OCI-LY7 (cell line): ENCODE measurements around the gene PPARG. TPM values are rescaled to one million over a fixed set of nuclear protein-coding genes. Genes with fewer than 3 reads are reported as not detected.

Experiments
- BruUV-seq: library from RNA; stranded (reverse); fragments of 400-500 nt; replicated peaks from 2 replicates; lab custom pipeline; 2021; lab: Mats Ljungman, UMichigan
- CTCF ChIA-PET: fragments of 300-600 bp; sonication (Branson Sonifier 250); formaldehyde crosslinking; loops from one replicate; lab custom pipeline; 2022; ENCODE audit warnings: antibody characterized with exemption; ENCODE audit not compliant: unreplicated experiment; lab: Charles Lee
- POLR2A ChIA-PET: fragments of 300-600 bp; sonication (Branson Sonifier 250); formaldehyde crosslinking; loops from one replicate; lab custom pipeline; 2022; ENCODE audit warnings: antibody characterized with exemption; lab: Charles Lee
- DNase-seq: peaks from one replicate; pipeline ENCODE4 v3.0.0-alpha.2; 2015; ENCODE audit warnings: low spot score
- H2AFZ ChIP-seq: fragments of 200-600 bp; sonication (generic), shearing (Covaris generic); 2 replicates; pipeline ENCODE4 v1.6.1; 2014; ENCODE audit warnings: mild to moderate bottlenecking, antibody characterized with exemption, low read length, moderate library complexity
- H3K27ac ChIP-seq: fragments of 200-600 bp; sonication (generic); 2 replicates; pipeline ENCODE4 v1.5.1; 2014; ENCODE audit warnings: mixed run types, low read depth, mild to moderate bottlenecking, moderate library complexity, low read length, inconsistent platforms; ENCODE audit not compliant: poor library complexity, severe bottlenecking
- H3K36me3 ChIP-seq: fragments of 200-600 bp; sonication (generic); 2 replicates; pipeline ENCODE4 v1.6.1; 2014; ENCODE audit warnings: mild to moderate bottlenecking, antibody characterized with exemption, low read length, moderate library complexity, mixed read lengths; ENCODE audit not compliant: insufficient read depth
- H3K4me1 ChIP-seq: fragments of 200-600 bp; sonication (generic); 2 replicates; pipeline ENCODE4 v1.5.1; 2014; ENCODE audit warnings: mild to moderate bottlenecking, low read length; ENCODE audit not compliant: insufficient read depth, poor library complexity, severe bottlenecking
- H3K4me2 ChIP-seq: fragments of 200-600 bp; sonication (generic); 2 replicates; pipeline ENCODE4 v1.6.1; 2014; ENCODE audit warnings: mild to moderate bottlenecking, low read length
- H3K4me3 ChIP-seq: fragments of 200-600 bp; sonication (generic); 2 replicates; pipeline ENCODE4 v1.5.1; 2014; ENCODE audit warnings: mild to moderate bottlenecking, low read depth, low read length; ENCODE audit not compliant: poor library complexity, severe bottlenecking
- H3K79me2 ChIP-seq: fragments of 200-600 bp; sonication (generic); 2 replicates; pipeline ENCODE4 v1.6.1; 2016; ENCODE audit warnings: low read depth, mild to moderate bottlenecking, low read length, moderate library complexity, mixed read lengths; ENCODE audit not compliant: insufficient read depth
- H3K9me2 ChIP-seq: fragments of 200-600 bp; sonication (generic); 2 replicates; pipeline ENCODE4 v1.6.1; 2016; ENCODE audit warnings: mild to moderate bottlenecking, low read length, mixed read lengths; ENCODE audit not compliant: insufficient read depth
- H3K9me3 ChIP-seq: fragments of 200-600 bp; sonication (generic); 2 replicates; pipeline ENCODE4 v1.6.1; 2014; ENCODE audit warnings: mild to moderate bottlenecking, mixed run types, low read length, mixed read lengths
- H4K20me1 ChIP-seq: fragments of 200-600 bp; sonication (generic); 2 replicates; pipeline ENCODE4 v1.6.1; 2014; ENCODE audit warnings: mild to moderate bottlenecking, antibody characterized with exemption, low read length, moderate library complexity, mixed read lengths; ENCODE audit not compliant: insufficient read depth
- EZH2phosphoT487 ChIP-seq: fragments of 200-600 bp; sonication (generic); IDR thresholded peaks from 2 replicates; pipeline ENCODE4 v1.6.1; 2018; ENCODE audit warnings: low read depth, borderline replicate concordance, mild to moderate bottlenecking, mixed run types, antibody characterized with exemption, low read length, moderate library complexity, mixed read lengths
- intact Hi-C: fragments of 100-400 bp; cut with micrococcal nuclease; formaldehyde crosslinking; loops from one replicate; pipeline ENCODE4 v1.10.0; 2022; ENCODE audit not compliant: unreplicated experiment
- total RNA-seq, 2 experiments: library from RNA; depleted of rRNA in 1 of 2; stranded (reverse); fragments of >200 nt in 1 of 2; shearing (Covaris generic) in 1 of 2; gene quantifications; 2 replicates each; pipeline ENCODE4 v1.2.3, GENCODE V29; 2014 to 2022
- TF ChIP-seq, protein P1 (sequence below): fragments of 200-600 bp; sonication (generic); conservative IDR thresholded peaks from 2 replicates; pipeline ENCODE4 v1.5.1; 2014; ENCODE audit warnings: mild to moderate bottlenecking, antibody characterized with exemption, low read length, moderate library complexity, mixed read lengths

Gene PPARG
- total RNA-seq, 2 experiments from 2014 or later = not detected

- H3K4me3 ChIP-seq = no peak overlapping the region
- no peak overlapping the region for H3K4me2 ChIP-seq
These were observed 1.7 kb upstream of the PPARG start for GRCh38 chr3:12286927-12287726.

DNA sequence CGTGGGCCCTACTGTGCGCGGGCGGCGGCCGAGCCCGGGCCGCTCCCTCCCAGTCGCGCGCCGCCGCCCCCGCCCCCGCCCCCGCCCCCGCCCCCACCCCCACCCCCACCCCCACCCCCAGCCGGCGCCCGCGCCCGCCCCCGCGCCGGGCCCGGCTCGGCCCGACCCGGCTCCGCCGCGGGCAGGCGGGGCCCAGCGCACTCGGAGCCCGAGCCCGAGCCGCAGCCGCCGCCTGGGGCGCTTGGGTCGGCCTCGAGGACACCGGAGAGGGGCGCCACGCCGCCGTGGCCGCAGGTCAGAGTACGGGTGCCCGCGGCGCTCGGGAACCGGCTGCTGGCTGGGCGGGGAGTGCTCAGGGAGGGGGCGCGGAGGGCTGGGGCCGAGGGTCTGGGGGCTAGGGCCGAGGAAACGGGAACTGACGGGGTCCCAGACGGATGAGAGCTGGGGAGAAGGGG is 1.1 kb upstream of the PPARG start:
- Histone ChIP-seq H4K20me1 (no peaks in the 10 kb centered on the region), H2AFZ (no peak overlapping the region), H3K4me2 (no peak overlapping the region), H3K9me3 (no peaks in the 10 kb centered on the region), H3K36me3 (no peaks in the 10 kb centered on the region), H3K79me2 (no peaks in the 10 kb centered on the region), H3K4me1 (no peaks in the 10 kb centered on the region), H3K9me2 (no peaks in the 10 kb centered on the region), H3K27ac (no peak overlapping the region), H3K4me3 (no peak overlapping the region)
- intact Hi-C loops = no loop called here
- DNase-seq = no peak
- ChIA-PET CTCF (no interaction called here), POLR2A (no interaction called here)
- no TSS peak for BruUV-seq
- no peak for TF ChIP-seq EZH2phosphoT487
- TF ChIP-seq, protein P1, sequence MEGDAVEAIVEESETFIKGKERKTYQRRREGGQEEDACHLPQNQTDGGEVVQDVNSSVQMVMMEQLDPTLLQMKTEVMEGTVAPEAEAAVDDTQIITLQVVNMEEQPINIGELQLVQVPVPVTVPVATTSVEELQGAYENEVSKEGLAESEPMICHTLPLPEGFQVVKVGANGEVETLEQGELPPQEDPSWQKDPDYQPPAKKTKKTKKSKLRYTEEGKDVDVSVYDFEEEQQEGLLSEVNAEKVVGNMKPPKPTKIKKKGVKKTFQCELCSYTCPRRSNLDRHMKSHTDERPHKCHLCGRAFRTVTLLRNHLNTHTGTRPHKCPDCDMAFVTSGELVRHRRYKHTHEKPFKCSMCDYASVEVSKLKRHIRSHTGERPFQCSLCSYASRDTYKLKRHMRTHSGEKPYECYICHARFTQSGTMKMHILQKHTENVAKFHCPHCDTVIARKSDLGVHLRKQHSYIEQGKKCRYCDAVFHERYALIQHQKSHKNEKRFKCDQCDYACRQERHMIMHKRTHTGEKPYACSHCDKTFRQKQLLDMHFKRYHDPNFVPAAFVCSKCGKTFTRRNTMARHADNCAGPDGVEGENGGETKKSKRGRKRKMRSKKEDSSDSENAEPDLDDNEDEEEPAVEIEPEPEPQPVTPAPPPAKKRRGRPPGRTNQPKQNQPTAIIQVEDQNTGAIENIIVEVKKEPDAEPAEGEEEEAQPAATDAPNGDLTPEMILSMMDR = no peak

More at GRCh38 chr3:12286927-12287726, 1.7 kb upstream of the PPARG start:
- Histone ChIP-seq H4K20me1 (no peaks in the 10 kb centered on the region), H3K9me3 (no peaks in the 10 kb centered on the region), H2AFZ (no peak overlapping the region), H3K36me3 (no peaks in the 10 kb centered on the region), H3K9me2 (no peaks in the 10 kb centered on the region), H3K4me1 (no peaks in the 10 kb centered on the region), H3K79me2 (no peaks in the 10 kb centered on the region), H3K27ac (no peak overlapping the region)
- intact Hi-C loops = no loop called here
- ChIA-PET CTCF (no interaction called here), POLR2A (no interaction called here)
- BruUV-seq = no TSS peak
- no peak for DNase-seq
- TF ChIP-seq, protein P1 = no peak
- TF ChIP-seq EZH2phosphoT487 = no peak

- H3K79me2 ChIP-seq = no peaks in the 10 kb centered on the region
- no peak overlapping the region for H3K4me2 ChIP-seq
- TF ChIP-seq, protein P1 = no peak
- no peak for TF ChIP-seq EZH2phosphoT487
- H4K20me1 ChIP-seq = no peaks in the 10 kb centered on the region
- no peak overlapping the region for H2AFZ ChIP-seq
- H3K4me3 ChIP-seq = no peak overlapping the region
- no peak for DNase-seq
- no peak overlapping the region for H3K27ac ChIP-seq
- no peaks in the 10 kb centered on the region for H3K4me1 ChIP-seq
- H3K9me2 ChIP-seq = no peaks in the 10 kb centered on the region
- CTCF ChIA-PET = no interaction called here
- BruUV-seq = no TSS peak
- POLR2A ChIA-PET = no interaction called here
- intact Hi-C loops = no loop called here
- no peaks in the 10 kb centered on the region for H3K9me3 ChIP-seq
- H3K36me3 ChIP-seq = no peaks in the 10 kb centered on the region
These were observed 654 bp downstream of the PPARG start for GRCh38 chr3:12289524-12289923.
